Epidermal melanocyte (primary cell): ENCODE data around the gene ATN1.

Experiments
- DNase-seq: peaks from one replicate; pipeline ENCODE4 v3.0.0; 2011; ENCODE audit warnings: low spot score; ENCODE audit not compliant: insufficient read length

ATN1 gene

GRCh38 chr12:6975297-6976032 is 47.7 kb downstream of the ATN1 start:
- DNase-seq, result no peak

DNA sequence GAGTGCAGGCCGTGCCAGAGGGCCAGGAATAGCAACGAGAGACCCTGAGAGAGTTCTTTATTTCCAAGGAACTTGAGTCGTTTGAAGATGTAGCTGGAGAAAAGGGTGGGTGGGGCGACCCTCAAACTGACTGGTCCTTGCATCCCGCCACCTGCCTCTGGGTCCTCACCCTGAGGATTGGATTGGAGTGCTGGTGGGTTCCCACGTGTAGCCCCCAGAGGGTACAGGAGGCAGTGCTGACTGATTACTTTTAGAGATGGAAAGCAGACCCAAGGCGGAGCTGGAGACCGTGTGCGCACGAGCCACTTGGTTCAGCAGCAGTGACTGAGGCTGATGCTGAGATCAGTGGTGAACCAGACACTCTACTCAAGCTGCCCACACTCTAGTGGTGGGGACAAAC is 49.9 kb downstream of the ATN1 start:
- DNase-seq, result no peak

GRCh38 chr12:6978188-6978587 is 50.4 kb downstream of the ATN1 start:
- DNase-seq, result no peak

DNA sequence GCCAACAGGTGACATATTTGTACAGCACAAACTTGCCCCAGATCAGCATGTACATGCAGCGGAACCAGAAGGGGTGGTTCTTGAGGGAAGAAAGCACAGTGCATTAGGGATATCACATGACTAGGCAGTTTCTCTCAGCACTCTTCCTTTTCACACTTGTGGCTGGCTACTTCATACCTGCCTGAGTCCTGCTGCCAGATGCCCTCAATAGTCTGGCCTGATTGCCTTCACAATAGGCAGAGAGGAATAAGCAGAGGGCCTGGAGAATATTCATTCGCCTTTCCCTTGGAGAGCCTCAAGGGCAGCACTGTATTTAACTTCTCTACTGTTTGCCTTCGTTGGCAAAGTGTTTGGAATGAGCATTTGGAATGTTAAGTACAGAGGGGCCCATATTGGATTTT is 50.9 kb downstream of the ATN1 start:
- no peak for DNase-seq

DNA sequence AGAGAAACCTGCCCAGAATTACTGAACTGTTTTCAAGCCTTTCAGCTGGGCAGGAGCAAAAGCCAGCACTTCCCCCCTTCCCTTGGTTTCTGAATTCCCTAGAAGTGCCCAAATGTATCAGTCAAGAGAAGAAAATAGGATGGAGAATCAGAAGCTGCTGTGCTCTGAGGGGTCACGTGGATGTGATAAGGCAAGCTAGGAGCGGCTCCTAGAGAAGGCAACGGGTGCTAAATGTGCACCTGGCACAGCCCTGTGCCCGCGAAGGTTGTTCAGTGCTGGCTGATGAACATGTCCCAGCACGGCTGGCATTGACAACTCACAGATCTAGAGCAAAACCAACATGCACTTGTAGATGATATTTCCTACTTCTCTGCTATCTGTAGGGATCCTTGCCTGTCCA is 51.3 kb downstream of the ATN1 start:
- DNase-seq, result no peak

DNA sequence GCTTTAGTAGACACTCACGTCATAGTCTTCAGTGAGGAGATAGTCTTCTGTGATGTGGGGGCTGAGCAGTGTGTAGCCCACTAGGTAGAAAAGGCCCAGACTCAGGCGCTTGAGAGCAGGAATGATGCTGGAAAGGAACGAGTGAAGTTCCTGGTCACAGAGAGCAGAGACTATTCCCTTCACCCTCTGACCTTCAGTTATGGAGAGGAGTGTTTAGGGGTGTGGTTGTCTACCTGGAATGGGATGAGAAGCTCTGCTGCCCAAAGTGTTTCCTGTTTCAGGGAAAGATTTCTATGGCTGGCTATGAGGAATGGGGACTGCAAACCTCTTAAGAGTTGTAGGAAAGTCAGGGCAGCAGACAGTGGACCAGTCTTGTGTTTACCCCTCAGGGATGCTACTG is 51.7 kb downstream of the ATN1 start:
- no peak for DNase-seq

DNA sequence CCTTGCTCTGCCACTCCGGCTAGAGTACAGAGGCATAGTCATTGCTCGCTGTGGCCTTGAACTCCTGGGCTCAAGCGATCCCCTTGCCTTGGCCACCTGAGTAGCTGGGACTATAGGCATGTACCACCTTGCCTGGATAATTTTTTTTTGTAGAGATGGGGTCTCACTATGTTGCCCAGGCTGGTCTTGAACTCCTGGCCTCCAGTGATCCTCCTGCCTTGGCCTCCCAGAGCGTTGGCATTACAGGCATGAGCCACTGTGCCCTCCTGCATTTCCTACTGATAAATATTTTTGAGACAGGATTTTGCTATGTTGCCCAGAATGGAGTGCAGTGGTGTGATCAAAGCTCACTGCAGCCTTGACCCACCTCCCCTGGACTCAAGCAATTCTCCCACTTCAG is 52.3 kb downstream of the ATN1 start:
- no peak for DNase-seq

- no peak for DNase-seq
Observed at GRCh38 chr12:6980740-6981139, 53.0 kb downstream of the ATN1 start.

DNA sequence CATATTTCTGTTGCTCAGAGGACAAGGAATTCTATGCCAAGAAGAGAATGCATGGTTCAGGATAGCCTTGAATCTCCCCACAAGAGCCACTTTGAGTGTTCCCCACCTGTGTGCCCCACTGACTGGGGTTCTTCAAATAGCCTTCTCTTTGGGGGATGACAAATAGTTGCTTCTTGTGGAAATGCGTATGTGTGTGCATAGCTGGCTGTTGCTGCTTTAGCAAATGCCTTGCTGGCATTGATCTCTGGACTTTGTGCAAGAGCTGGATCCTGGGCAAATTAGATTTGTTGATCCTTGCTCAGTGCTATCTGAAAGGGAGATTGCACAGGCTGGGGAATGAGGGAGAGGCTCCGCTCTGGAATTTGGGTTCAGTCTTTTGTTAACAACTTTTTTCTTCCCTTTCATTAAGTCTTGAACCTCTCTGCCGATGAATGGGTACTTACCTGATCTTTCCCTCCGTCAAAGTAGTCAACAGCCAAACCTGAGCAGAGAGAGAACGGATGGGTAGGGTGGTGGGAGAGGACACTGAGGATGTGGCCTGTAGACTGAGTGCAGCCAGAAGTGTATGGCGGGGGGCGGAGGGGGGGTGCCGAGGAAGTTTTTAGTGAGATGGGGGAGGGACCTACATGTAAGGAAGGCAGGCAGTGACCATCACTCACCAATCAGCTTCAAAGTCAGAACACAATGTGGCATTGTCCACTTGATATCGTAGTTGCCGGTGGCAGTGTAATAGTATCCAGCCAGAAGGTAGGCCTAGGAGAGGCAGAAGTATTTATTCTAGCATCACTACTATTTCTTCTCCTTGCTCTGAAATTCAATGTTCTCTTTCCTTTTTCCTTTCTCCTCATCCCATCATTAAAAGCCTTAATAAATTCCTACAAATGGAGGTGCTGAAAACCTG is 53.6 kb downstream of the ATN1 start:
- DNase-seq, result no peak

DNA sequence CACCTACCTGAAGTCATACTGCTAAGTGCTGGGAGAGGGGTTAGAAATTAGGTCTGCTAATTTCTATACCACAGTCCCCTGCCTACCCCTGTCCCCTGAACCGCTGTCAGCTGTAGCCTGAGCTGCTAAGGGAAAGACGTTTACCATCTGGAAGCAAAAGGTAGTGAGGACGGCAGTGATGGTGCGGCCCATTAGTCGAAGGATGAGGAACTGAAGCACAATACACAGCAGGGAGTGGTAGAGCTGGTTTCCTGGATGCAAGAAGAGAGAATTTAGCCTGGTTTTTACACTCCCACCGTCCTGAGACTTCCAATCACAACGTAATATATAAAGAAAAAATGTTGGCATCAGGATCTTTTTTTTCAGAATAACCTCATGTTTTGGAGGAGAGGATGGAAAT is 54.8 kb downstream of the ATN1 start:
- no peak for DNase-seq

- no peak for DNase-seq
Observed at GRCh38 chr12:6987956-6988553, 60.3 kb downstream of the ATN1 start.
